ENCODE measurements around the gene L3MBTL4. TPM values are rescaled to one million over a fixed set of nuclear protein-coding genes. Genes with fewer than 3 reads are reported as not detected.

The L3MBTL4 gene
- polyA plus RNA-seq, 1 of the 3 experiments (the other 2 are of a cell fraction), result 0.02 TPM

GRCh38 chr18:5943514-5943913, 471.2 kb downstream of the L3MBTL4 start (continued):
- no peak for TF ChIP-seq YY1 (IDR thresholded peaks at IDR 0.05; ENCODE audit: low read depth)
- TF ChIP-seq, protein P1, sequence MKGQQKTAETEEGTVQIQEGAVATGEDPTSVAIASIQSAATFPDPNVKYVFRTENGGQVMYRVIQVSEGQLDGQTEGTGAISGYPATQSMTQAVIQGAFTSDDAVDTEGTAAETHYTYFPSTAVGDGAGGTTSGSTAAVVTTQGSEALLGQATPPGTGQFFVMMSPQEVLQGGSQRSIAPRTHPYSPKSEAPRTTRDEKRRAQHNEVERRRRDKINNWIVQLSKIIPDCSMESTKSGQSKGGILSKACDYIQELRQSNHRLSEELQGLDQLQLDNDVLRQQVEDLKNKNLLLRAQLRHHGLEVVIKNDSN (IDR thresholded peaks at IDR 0.05; ENCODE audit: borderline replicate concordance, low read depth), result no peak
- no peak for TF ChIP-seq RXRA (IDR thresholded peaks at IDR 0.05; ENCODE audit: borderline replicate concordance, low read depth)
- TF ChIP-seq MEF2A (IDR thresholded peaks at IDR 0.05; ENCODE audit: borderline replicate concordance, low read depth), result no peak
- TF ChIP-seq MAX (IDR thresholded peaks at IDR 0.05; ENCODE audit: low read depth), result no peak
- no peak for TF ChIP-seq NRF1 (IDR thresholded peaks at IDR 0.05; ENCODE audit: low read depth, low read length)
- no peak for TF ChIP-seq GABPA (IDR thresholded peaks at IDR 0.05; ENCODE audit: low read depth)
- TF ChIP-seq FOXJ3 (CRISPR knock-in tag; IDR thresholded peaks at IDR 0.05), result no peak

DNA sequence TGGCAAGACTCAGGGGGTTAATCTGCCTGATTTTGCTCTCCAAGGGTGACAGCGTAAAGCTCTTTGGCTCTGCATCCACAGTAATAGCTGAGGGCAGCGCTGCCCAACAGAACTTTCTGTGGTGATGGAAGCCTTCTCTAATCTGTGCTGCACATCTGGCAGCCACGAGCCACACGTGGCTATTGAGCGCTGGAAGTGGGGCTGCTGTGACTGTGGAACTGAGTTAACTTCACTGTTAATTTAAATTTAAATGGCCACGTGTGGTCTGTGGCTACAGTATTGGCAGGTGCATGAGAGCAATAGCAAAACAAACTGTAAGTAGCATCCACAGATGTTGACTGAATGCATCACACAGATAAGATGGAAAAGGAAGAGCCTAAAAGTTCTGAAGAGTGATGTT, 472.1 kb downstream of the L3MBTL4 start:
- H3F3A ChIP-seq (replicated peaks; ENCODE audit: insufficient read depth), result no peaks in the 10 kb centered on the region
- H3K4me1 ChIP-seq (ENCODE audit: control insufficient read depth in 1 of 2, insufficient read depth in 2 of 2, low read depth in 1 of 2, low read length in 1 of 2), result peaks cover 0 to 3% of the 10 kb centered on the region in 2 experiments; a peak in 1 of 4 replicates
- no peak overlapping the region for H3K4me3 ChIP-seq (ENCODE audit: low read depth in 2 of 2, low read length in 1 of 2)
- H2AFZ ChIP-seq (ENCODE audit: low read depth), result no peak overlapping the region
- H3K27ac ChIP-seq (ENCODE audit: low read depth in 2 of 2, low read length in 1 of 2), result no peak overlapping the region
- H3K36me3 ChIP-seq (replicated peaks in 1 of 2; ENCODE audit: control insufficient read depth in 1 of 2, insufficient read depth in 2 of 2, low read length in 1 of 2), result no peaks in the 10 kb centered on the region
- no peaks in the 10 kb centered on the region for H3K9me3 ChIP-seq
- TF ChIP-seq FOXJ3 (CRISPR knock-in tag; IDR thresholded peaks at IDR 0.05), result no peak
- no peak for TF ChIP-seq POLR2AphosphoS5 (IDR thresholded peaks at IDR 0.05; ENCODE audit: low read depth, low read length)
- no peak for TF ChIP-seq USF2 (IDR thresholded peaks at IDR 0.05; ENCODE audit: borderline replicate concordance, low read depth, low read length)
- no peak for TF ChIP-seq EZH2phosphoT487 (IDR thresholded peaks at IDR 0.05; ENCODE audit: borderline replicate concordance, low read depth)
- no peak for TF ChIP-seq RAD21 (IDR thresholded peaks at IDR 0.05; ENCODE audit: low read length)
- TF ChIP-seq RFX5 (IDR thresholded peaks at IDR 0.05; ENCODE audit: low read length), result no peak
- TF ChIP-seq TEAD4 (IDR thresholded peaks at IDR 0.05; ENCODE audit: borderline replicate concordance, insufficient read depth), result no peak
- no peak for TF ChIP-seq TAF1 (IDR thresholded peaks at IDR 0.05; ENCODE audit: borderline replicate concordance, low read depth, low read length)
- TF ChIP-seq MAX (IDR thresholded peaks at IDR 0.05; ENCODE audit: low read depth), result no peak
- TF ChIP-seq IRF3 (IDR thresholded peaks at IDR 0.05; ENCODE audit: low read depth, low read length), result no peak
- TF ChIP-seq FOSL2 (IDR thresholded peaks at IDR 0.05; ENCODE audit: borderline replicate concordance, low read depth), result no peak
- no peak for TF ChIP-seq NFIC (IDR thresholded peaks at IDR 0.05; ENCODE audit: borderline replicate concordance)
- TF ChIP-seq SMC3 (IDR thresholded peaks at IDR 0.05; ENCODE audit: low read depth, low read length), result no peak
- no peak for TF ChIP-seq RXRA (IDR thresholded peaks at IDR 0.05; ENCODE audit: borderline replicate concordance, low read depth)
- TF ChIP-seq CTCF (IDR thresholded peaks at IDR 0.05), result no peak
- no peak for TF ChIP-seq MEF2A (IDR thresholded peaks at IDR 0.05; ENCODE audit: borderline replicate concordance, low read depth)
- no peaks in the 10 kb centered on the region for H3K79me2 ChIP-seq (ENCODE audit: insufficient read depth)
- no peaks in the 10 kb centered on the region for H3K27me3 ChIP-seq (ENCODE audit: insufficient read depth)
- H3K4me2 ChIP-seq, result no peak overlapping the region
- no peaks in the 10 kb centered on the region for H3K9me2 ChIP-seq
- no peaks in the 10 kb centered on the region for H4K20me1 ChIP-seq (ENCODE audit: insufficient read depth)
- 39% methylated on average over 6 of the region's 6 CpGs for WGBS (ENCODE audit: low lambda C conversion rate)
- no peak overlapping the region for H3K9ac ChIP-seq
- POLR2A ChIA-PET, result no interaction called here
- CTCF ChIA-PET, result no interaction called here
- no peak for DNase-seq

Data from SK-N-SH (cell line).